LNCaP clone FGC (cell line): ENCODE measurements around the gene CHMP3.
"Not testable (repeated sequence)": the region's sequence is repeated elsewhere in the genome, so short reads cannot be mapped to it uniquely, and the experiment has no call there.

Experiments
- DNase-seq: peaks from one replicate; pipeline ENCODE4 v3.0.0-alpha.2; 2011; ENCODE audit warnings: low read depth
- H3K4me3 ChIP-seq: 2 replicates; pipeline ENCODE4 v1.5.1; 2011; ENCODE audit warnings: mild to moderate bottlenecking, low read depth, low read length, control low read depth
- CTCF ChIP-seq: IDR thresholded peaks from 2 replicates; pipeline ENCODE4 v1.5.1; 2012; ENCODE audit warnings: mild to moderate bottlenecking; ENCODE audit not compliant: control insufficient read depth, insufficient read depth; ENCODE audit errors: extremely low read depth

CHMP3 gene

GRCh38 chr2:86548165-86548912 lies 14.9 kb downstream of the CHMP3 start:
- not testable (repeated sequence) for DNase-seq, H3K4me3 ChIP-seq

- DNase-seq, H3K4me3 ChIP-seq: not testable (repeated sequence)
Measured at GRCh38 chr2:86545296-86545924, 17.8 kb downstream of the CHMP3 start.

GRCh38 chr2:86544278-86545099 lies 18.8 kb downstream of the CHMP3 start:
- not testable (repeated sequence) for H3K4me3 ChIP-seq, DNase-seq

GRCh38 chr2:86543793-86544192 lies 19.4 kb downstream of the CHMP3 start:
- no peak overlapping the region for H3K4me3 ChIP-seq
- DNase-seq = no peak
- no peak for TF ChIP-seq CTCF

- H3K4me3 ChIP-seq = no peak overlapping the region
- DNase-seq = no peak
- no peak for TF ChIP-seq CTCF
Measured at GRCh38 chr2:86543335-86543734, 19.9 kb downstream of the CHMP3 start.

GRCh38 chr2:86542814-86543213 lies 20.4 kb downstream of the CHMP3 start:
- DNase-seq = no peak
- no peak for TF ChIP-seq CTCF

GRCh38 chr2:86541334-86541733 lies 21.9 kb downstream of the CHMP3 start:
- H3K4me3 ChIP-seq = no peak overlapping the region
- TF ChIP-seq CTCF = no peak
- no peak for DNase-seq

More at GRCh38 chr2:86542814-86543213, 20.4 kb downstream of the CHMP3 start:
- no peak overlapping the region for H3K4me3 ChIP-seq

- no peak for TF ChIP-seq CTCF
- no peak overlapping the region for H3K4me3 ChIP-seq
- no peak for DNase-seq
Measured at GRCh38 chr2:86533589-86533988, 29.7 kb downstream of the CHMP3 start.
